VCaP (cell line): ENCODE measurements around the gene ALKBH5.

Source experiments
- H3K27ac ChIP-seq: fragments of 450-650 bp; 2 replicates; pipeline ENCODE4 v1.5.1; 2017
- TF ChIP-seq, protein P1 (sequence below): fragments of 450-650 bp; conservative IDR thresholded peaks from 2 replicates; pipeline ENCODE4 v1.5.1; 2017; ENCODE audit warnings: mild to moderate bottlenecking, moderate library complexity

The ALKBH5 gene

DNA sequence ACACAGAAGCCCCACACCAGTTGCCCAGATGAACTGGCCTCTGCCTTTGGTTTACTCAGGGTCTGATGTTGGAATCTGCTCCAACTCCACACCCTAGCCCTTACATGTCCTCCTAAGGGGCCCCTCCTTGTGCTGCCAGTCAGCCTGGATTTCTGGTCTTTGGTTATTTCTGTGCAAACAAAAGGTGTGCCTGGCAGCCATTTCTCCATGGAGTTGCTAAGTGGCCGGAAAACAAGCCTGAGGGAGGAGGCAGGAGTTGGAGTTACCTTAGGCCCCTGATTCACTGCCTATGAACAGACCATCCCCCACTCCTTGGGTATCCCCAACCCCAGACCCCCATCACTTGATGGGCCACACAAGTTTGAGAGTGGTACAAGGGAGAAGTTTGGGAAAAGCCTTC is 4.4 kb upstream of the ALKBH5 start:
- TF ChIP-seq, protein P1, sequence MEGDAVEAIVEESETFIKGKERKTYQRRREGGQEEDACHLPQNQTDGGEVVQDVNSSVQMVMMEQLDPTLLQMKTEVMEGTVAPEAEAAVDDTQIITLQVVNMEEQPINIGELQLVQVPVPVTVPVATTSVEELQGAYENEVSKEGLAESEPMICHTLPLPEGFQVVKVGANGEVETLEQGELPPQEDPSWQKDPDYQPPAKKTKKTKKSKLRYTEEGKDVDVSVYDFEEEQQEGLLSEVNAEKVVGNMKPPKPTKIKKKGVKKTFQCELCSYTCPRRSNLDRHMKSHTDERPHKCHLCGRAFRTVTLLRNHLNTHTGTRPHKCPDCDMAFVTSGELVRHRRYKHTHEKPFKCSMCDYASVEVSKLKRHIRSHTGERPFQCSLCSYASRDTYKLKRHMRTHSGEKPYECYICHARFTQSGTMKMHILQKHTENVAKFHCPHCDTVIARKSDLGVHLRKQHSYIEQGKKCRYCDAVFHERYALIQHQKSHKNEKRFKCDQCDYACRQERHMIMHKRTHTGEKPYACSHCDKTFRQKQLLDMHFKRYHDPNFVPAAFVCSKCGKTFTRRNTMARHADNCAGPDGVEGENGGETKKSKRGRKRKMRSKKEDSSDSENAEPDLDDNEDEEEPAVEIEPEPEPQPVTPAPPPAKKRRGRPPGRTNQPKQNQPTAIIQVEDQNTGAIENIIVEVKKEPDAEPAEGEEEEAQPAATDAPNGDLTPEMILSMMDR: no peak

DNA sequence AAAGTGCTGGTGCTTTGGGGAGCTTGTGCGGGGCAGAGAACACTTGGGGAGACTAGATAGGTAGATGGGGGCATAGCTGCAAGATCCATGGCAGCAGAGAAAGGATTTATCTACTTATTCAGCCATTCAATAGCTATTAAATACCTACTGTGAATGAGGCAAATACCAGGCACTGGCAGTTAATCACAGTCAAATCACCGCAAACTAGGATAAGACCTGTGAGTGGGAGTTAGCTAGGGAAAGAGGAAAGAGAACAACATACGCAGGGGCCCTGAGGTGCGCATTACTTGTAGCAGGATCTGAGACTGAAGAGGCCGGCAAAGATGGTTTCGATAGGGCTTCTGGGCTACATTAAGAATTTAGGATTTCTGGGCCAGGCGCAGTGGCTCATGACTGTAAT is 3.8 kb upstream of the ALKBH5 start:
- no peak overlapping the region for H3K27ac ChIP-seq
- TF ChIP-seq, protein P1: no peak

More for the DNA sequence above, 4.4 kb upstream of the ALKBH5 start:
- no peak overlapping the region for H3K27ac ChIP-seq

DNA sequence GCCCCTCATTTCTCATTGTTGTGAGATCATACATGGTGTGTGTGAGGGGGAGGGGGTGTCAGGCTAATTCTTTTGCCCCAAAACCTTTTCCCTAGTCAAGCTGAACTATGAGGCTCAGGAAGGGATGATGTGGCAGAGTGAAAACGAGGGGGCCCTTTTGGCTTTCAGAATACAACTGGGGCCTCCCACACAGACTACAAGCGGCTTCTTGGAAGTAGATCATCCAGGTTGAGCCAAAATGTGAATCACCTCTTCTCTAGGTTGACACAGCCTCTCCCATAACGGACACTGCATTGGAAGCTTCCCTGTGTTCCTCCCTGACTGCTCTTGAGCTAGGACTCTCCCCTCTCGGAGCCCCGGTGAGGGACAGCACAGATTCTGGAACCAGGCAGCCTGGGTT is 2.3 kb upstream of the ALKBH5 start:
- TF ChIP-seq, protein P1: no peak
- H3K27ac ChIP-seq: peak overlapping the region; percentile 99

DNA sequence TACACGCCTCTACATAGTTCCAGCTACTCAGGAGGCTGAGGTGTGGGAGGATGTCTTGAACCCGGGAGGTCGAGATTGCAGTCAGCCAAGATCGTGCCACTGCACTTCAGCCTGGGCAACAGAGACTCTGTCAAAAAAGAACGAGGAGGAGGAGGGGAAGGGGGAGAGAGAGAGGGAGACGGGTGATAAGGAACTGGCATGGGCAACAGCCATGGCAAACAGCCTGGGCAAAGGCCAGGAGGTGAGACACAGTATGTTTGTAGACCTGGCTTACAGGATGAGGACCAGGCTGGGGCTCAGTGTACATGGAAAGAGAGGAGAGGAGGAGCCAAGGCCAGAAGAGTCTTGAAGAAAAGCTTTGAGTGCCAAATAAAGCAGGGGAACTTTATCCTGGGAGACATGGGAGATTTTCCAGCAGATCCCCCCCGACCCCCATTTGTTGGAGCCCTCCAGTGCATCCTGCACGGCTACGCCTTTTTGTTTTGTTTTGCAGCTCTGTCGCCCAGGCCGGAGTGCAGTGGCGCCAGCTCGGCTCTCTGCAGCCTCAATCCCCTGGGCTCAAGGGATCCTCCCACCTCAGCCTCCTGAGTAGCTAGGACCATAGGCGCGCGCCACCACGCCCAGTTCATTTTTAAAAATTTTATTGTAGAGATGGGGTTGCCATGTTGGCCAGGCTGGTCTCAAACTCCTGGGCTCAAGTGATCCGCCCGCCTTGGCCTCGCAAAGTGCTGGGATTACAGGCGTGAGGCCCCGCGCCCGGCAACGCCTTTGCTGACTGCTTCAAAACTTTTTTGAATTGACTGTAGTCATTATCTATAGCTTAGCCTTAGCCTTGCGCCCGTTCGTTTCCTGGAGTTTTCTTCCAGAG is 1.3 kb upstream of the ALKBH5 start:
- TF ChIP-seq, protein P1: no peak
- peak overlapping the region; percentile 99 for H3K27ac ChIP-seq

DNA sequence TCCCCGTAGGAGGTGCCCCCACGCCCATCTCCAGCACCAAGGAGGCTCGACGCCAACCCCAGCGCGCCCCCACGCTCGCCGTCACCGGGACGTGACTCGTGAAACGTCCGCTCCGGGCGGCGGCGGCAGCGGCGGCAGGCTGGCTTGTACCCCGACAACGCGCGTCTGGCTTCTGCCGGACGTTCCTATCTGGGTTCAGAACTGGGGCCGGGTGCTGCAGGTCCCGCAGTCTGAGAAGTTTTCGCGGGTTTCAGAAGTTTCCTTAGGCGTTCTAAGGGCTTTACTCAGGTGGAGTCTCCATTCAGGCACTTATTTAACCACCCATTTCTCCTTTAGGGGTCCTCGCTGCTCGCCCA is 672 bp upstream of the ALKBH5 start:
- TF ChIP-seq, protein P1: no peak
- H3K27ac ChIP-seq: peak overlapping the region; percentile 99

DNA sequence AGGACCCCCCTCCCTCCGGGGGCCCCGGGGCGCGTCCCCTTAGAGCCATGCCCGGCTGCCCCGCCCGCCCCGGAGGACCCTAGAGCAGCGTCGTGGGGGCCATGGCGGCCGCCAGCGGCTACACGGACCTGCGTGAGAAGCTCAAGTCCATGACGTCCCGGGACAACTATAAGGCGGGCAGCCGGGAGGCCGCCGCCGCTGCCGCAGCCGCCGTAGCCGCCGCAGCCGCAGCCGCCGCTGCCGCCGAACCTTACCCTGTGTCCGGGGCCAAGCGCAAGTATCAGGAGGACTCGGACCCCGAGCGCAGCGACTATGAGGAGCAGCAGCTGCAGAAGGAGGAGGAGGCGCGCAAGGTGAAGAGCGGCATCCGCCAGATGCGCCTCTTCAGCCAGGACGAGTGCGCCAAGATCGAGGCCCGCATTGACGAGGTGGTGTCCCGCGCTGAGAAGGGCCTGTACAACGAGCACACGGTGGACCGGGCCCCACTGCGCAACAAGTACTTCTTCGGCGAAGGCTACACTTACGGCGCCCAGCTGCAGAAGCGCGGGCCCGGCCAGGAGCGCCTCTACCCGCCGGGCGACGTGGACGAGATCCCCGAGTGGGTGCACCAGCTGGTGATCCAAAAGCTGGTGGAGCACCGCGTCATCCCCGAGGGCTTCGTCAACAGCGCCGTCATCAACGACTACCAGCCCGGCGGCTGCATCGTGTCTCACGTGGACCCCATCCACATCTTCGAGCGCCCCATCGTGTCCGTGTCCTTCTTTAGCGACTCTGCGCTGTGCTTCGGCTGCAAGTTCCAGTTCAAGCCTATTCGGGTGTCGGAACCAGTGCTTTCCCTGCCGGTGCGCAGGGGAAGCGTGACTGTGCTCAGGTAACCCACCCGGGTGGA is 759 bp downstream of the ALKBH5 start:
- TF ChIP-seq, protein P1: no peak
- peak overlapping the region; percentile 99 for H3K27ac ChIP-seq

DNA sequence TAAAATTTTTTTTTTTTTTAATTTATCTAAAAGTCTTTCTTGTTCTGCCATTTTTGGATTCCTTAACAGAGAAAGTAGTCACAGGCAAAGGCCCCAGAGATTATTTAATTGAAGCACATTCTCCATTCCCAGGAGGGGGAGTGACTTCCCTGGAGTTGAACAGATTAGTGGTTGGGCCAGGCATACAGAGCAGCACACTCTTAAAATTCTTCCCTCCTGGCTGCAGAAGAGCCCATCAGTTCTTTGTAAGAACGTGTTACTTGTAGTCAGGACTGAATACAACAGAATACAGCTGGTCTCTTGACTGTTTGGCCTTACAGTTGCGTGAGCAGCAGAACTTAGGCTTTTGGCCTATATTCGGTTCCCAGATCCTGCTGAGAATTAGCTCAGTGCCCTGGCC is 1.8 kb downstream of the ALKBH5 start:
- TF ChIP-seq, protein P1: no peak
- H3K27ac ChIP-seq: peak overlapping the region; percentile 99
